GM19438 (cell line): ENCODE measurements around the gene DYNLT1.
"Not testable (repeated sequence)": the region's sequence is repeated elsewhere in the genome, so short reads cannot be mapped to it uniquely, and the experiment has no call there.

ENCODE experiments used
- ATAC-seq: cut with Tn5 transposase; IDR thresholded peaks from one replicate; pipeline ENCODE4 v1.9.1; 2021; ENCODE audit warnings: low read depth; ENCODE audit not compliant: unreplicated experiment

DYNLT1 gene

GRCh38 chr6:158626360-158627167, 18.0 kb downstream of the DYNLT1 start:
- no peak for ATAC-seq

GRCh38 chr6:158625881-158626305, 18.6 kb downstream of the DYNLT1 start:
- no peak for ATAC-seq

GRCh38 chr6:158624684-158625682, 19.6 kb downstream of the DYNLT1 start:
- no peak for ATAC-seq

GRCh38 chr6:158622545-158623190, 21.9 kb downstream of the DYNLT1 start:
- no peak for ATAC-seq

- no peak for ATAC-seq
These were observed 22.6 kb downstream of the DYNLT1 start for GRCh38 chr6:158621694-158622544.

GRCh38 chr6:158620963-158621693, 23.4 kb downstream of the DYNLT1 start:
- no peak for ATAC-seq

GRCh38 chr6:158619922-158620801, 24.4 kb downstream of the DYNLT1 start:
- no peak for ATAC-seq

GRCh38 chr6:158618289-158618688, 26.3 kb downstream of the DYNLT1 start:
- not testable (repeated sequence) for ATAC-seq

GRCh38 chr6:158614606-158615005, 29.9 kb downstream of the DYNLT1 start:
- not testable (repeated sequence) for ATAC-seq

- no peak for ATAC-seq
These were observed 32.8 kb downstream of the DYNLT1 start for GRCh38 chr6:158611541-158612370.

- no peak for ATAC-seq
These were observed 33.5 kb downstream of the DYNLT1 start for GRCh38 chr6:158611039-158611438.

GRCh38 chr6:158610319-158610968, 34.1 kb downstream of the DYNLT1 start:
- ATAC-seq, result no peak

- no peak for ATAC-seq
These were observed 34.9 kb downstream of the DYNLT1 start for GRCh38 chr6:158609455-158610155.

GRCh38 chr6:158608221-158608620, 36.3 kb downstream of the DYNLT1 start:
- ATAC-seq, result no peak

- ATAC-seq, result no peak
These were observed 37.0 kb downstream of the DYNLT1 start for GRCh38 chr6:158607411-158608170.

GRCh38 chr6:158606935-158607334, 37.6 kb downstream of the DYNLT1 start:
- no peak for ATAC-seq
